Erythroblast (primary cell): ENCODE data around the gene RASGRP2.

Experiments
- DNase-seq, 2 experiments: peaks; one replicate each; lab custom pipeline; 2025; lab: John Stamatoyannopoulos, UW
- GATA1 ChIP-seq: IDR thresholded peaks from 2 replicates; pipeline ENCODE4 v1.6.1; 2011; ENCODE audit warnings: low read depth, mild to moderate bottlenecking, control low read depth, low read length, moderate library complexity
- POLR2A ChIP-seq: IDR thresholded peaks from 2 replicates; pipeline ENCODE4 v1.6.1; 2011; ENCODE audit warnings: mild to moderate bottlenecking, low read length

Gene RASGRP2

GRCh38 chr11:64744544-64745188 lies 724 bp upstream of the RASGRP2 start:
- no peak for DNase-seq
- TF ChIP-seq POLR2A = no peak
- TF ChIP-seq GATA1 = no peak

- TF ChIP-seq POLR2A (no peak), GATA1 (no peak)
- peak; percentile 54 to 79 for DNase-seq
Observed at GRCh38 chr11:64742889-64743590, 902 bp downstream of the RASGRP2 start.

- DNase-seq = no peak
Observed at GRCh38 chr11:64742087-64742888, 1.7 kb downstream of the RASGRP2 start.

GRCh38 chr11:64741375-64742086 lies 2.4 kb downstream of the RASGRP2 start:
- DNase-seq = no peak
- TF ChIP-seq POLR2A (no peak), GATA1 (no peak)

More at GRCh38 chr11:64742087-64742888, 1.7 kb downstream of the RASGRP2 start:
- no peak for TF ChIP-seq POLR2A
- TF ChIP-seq GATA1 = no peak

GRCh38 chr11:64739871-64740270 lies 4.1 kb downstream of the RASGRP2 start:
- no peak for DNase-seq
- TF ChIP-seq POLR2A = no peak
- no peak for TF ChIP-seq GATA1

- TF ChIP-seq POLR2A (no peak), GATA1 (no peak)
- DNase-seq = no peak
Observed at GRCh38 chr11:64736654-64737053, 7.3 kb downstream of the RASGRP2 start.

- no peak for DNase-seq
- TF ChIP-seq POLR2A (no peak), GATA1 (no peak)
Observed at GRCh38 chr11:64735725-64736259, 8.2 kb downstream of the RASGRP2 start.

GRCh38 chr11:64734811-64735724 lies 8.9 kb downstream of the RASGRP2 start:
- no peak for TF ChIP-seq GATA1
- TF ChIP-seq POLR2A = no peak
- no peak for DNase-seq

GRCh38 chr11:64731601-64732000 lies 12.3 kb downstream of the RASGRP2 start:
- TF ChIP-seq GATA1 = no peak
- TF ChIP-seq POLR2A = no peak
- no peak for DNase-seq

- TF ChIP-seq GATA1 (no peak), POLR2A (no peak)
- no peak for DNase-seq
Observed at GRCh38 chr11:64729851-64730382, 14.0 kb downstream of the RASGRP2 start.

GRCh38 chr11:64728757-64729365 lies 15.1 kb downstream of the RASGRP2 start:
- DNase-seq = no peak
- TF ChIP-seq GATA1 = no peak
- TF ChIP-seq POLR2A = no peak
